ENCODE measurements around the gene FAM187B.

FAM187B gene

DNA sequence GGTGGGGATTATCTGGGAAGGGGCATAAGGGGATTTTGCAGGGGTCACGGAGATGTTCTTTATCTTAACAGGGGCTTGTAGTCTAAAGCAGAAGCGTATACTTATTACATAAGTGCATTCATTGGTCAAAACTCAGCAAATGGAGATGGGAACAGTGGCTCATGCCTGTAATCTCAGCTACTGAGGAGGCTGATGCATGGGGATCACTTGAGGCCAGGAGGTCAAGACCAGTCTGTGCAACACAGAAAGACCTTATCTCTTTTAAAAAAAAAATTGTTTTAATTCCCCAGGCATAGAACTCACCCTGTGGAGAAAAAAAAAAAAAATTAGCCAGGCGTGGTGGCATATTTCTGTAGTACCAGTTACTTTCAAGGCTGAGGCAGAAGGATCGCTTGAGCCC is 18.9 kb downstream of the FAM187B start:
- Mint-ChIP-seq H3K4me3 (no peak overlapping the region), H3K4me1 (no peaks in the 10 kb centered on the region), H3K27ac (no peak overlapping the region), H3K36me3 (ENCODE audit: low read depth) (no peaks in the 10 kb centered on the region), H3K9me3 (no peaks in the 10 kb centered on the region), H3K27me3 (ENCODE audit: low read depth, poor library complexity) (peaks cover 3% of the 10 kb centered on the region)
- no peak for DNase-seq
- TF ChIP-seq, protein P1, sequence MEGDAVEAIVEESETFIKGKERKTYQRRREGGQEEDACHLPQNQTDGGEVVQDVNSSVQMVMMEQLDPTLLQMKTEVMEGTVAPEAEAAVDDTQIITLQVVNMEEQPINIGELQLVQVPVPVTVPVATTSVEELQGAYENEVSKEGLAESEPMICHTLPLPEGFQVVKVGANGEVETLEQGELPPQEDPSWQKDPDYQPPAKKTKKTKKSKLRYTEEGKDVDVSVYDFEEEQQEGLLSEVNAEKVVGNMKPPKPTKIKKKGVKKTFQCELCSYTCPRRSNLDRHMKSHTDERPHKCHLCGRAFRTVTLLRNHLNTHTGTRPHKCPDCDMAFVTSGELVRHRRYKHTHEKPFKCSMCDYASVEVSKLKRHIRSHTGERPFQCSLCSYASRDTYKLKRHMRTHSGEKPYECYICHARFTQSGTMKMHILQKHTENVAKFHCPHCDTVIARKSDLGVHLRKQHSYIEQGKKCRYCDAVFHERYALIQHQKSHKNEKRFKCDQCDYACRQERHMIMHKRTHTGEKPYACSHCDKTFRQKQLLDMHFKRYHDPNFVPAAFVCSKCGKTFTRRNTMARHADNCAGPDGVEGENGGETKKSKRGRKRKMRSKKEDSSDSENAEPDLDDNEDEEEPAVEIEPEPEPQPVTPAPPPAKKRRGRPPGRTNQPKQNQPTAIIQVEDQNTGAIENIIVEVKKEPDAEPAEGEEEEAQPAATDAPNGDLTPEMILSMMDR (IDR thresholded peaks at IDR 0.05) = no peak

DNA sequence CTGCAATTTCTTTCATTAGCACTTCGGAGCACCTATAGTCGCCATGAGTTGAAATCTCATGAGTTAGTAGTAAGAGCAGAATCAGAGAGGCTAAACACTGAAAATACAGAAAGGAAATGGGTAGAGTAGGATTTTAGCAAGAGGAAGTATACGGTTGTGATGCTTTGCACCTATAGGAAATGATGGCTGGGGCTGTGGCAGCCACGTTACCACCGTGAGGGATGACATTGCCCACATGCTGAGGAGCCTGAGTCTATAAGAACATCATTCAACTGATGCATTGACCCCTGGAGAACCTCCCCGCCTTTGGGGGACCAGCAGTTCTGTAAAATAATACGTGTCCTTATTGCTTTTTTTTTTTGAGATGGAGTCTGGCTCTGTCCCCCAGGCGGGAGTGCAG is 20.4 kb downstream of the FAM187B start:
- Mint-ChIP-seq H3K27me3 (ENCODE audit: low read depth, poor library complexity) (peaks cover 7% of the 10 kb centered on the region), H3K9me3 (peaks cover under 1% of the 10 kb centered on the region), H3K27ac (no peak overlapping the region), H3K4me3 (no peak overlapping the region), H3K4me1 (peaks cover 3% of the 10 kb centered on the region), H3K36me3 (ENCODE audit: low read depth) (no peaks in the 10 kb centered on the region)
- DNase-seq = no peak
- TF ChIP-seq, protein P1 (IDR thresholded peaks at IDR 0.05) = no peak

DNA sequence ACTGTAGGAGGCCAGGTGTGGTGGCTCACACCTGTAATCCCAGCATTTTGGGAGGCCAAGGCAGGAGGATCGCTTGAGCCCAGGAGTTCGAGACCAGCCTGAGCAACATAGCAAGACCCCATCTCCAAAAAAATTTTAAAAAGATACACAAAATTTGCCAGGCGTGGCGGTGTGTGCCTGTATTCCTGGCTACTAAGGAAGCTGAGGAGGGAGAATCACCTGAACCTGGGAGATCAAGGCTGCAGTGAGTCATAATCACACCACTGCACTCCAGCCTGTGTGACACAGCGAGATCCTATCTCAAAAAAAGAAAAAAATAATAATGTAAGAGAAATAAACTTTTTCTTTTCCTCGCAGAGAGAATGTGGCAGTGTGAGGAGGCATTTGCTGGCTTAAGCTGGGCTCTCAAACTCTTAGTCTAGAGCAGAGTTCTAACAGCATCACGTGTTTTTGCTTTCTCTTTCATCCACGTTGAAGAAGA is 21.1 kb downstream of the FAM187B start:
- H3K9me3 Mint-ChIP-seq = peaks cover 8% of the 10 kb centered on the region
- no peaks in the 10 kb centered on the region for H3K36me3 Mint-ChIP-seq (ENCODE audit: low read depth)
- H3K27me3 Mint-ChIP-seq (ENCODE audit: low read depth, poor library complexity) = peaks cover 7% of the 10 kb centered on the region
- H3K27ac Mint-ChIP-seq = no peak overlapping the region
- H3K4me1 Mint-ChIP-seq = peaks cover 7% of the 10 kb centered on the region
- no peak for DNase-seq
- TF ChIP-seq, protein P1 (IDR thresholded peaks at IDR 0.05) = no peak
- no peak overlapping the region for H3K4me3 Mint-ChIP-seq

DNA sequence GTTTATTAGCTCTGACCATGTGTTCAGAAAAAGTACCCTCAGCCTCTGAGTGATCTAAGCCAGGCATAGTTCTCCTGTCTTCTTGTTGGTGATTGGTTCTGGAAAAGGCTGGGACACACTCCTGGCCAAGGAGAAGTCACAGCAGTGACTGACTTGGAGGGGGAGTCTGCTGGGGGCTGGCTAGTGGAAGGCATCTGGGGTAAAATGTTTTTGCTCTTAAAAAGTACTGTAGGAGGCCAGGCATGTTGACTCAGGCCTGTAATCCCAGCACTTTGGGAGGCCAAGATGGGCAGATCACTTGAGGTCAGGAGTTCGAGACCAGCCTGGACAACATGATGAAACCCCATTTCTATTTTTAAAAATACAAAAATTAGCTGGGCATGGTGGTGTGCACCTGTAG is 21.7 kb downstream of the FAM187B start:
- no peaks in the 10 kb centered on the region for H3K36me3 Mint-ChIP-seq (ENCODE audit: low read depth)
- H3K4me3 Mint-ChIP-seq = no peak overlapping the region
- TF ChIP-seq, protein P1 (IDR thresholded peaks at IDR 0.05) = no peak
- DNase-seq = no peak
- H3K9me3 Mint-ChIP-seq = peaks cover 8% of the 10 kb centered on the region
- H3K27ac Mint-ChIP-seq = no peak overlapping the region
- H3K4me1 Mint-ChIP-seq = peaks cover 9% of the 10 kb centered on the region
- peaks cover 7% of the 10 kb centered on the region for H3K27me3 Mint-ChIP-seq (ENCODE audit: low read depth, poor library complexity)

DNA sequence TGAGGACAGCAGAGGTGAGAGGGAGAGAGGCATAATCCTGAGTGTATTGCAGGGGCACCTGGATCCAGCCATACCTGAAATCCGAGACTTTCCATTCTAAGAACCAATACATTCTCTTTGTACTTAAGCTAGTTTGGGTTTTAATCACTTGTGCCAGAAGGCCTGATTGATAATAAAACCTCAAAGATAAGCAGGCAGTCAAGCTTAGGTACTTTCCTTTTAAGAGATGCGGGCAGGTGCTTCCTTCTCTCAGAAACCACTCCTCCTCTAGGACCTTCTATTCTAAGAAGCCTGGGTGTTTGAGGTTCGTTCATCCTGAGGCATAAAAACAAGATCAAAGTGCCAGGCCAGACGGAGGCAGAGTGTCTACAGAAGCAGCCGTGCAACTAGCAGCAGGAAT is 22.2 kb downstream of the FAM187B start:
- Mint-ChIP-seq H3K36me3 (ENCODE audit: low read depth) (no peaks in the 10 kb centered on the region), H3K4me1 (peaks cover 13% of the 10 kb centered on the region), H3K27ac (no peak overlapping the region), H3K9me3 (peaks cover 8% of the 10 kb centered on the region), H3K4me3 (no peak overlapping the region), H3K27me3 (ENCODE audit: low read depth, poor library complexity) (peaks cover 7% of the 10 kb centered on the region)
- TF ChIP-seq, protein P1 (IDR thresholded peaks at IDR 0.05) = no peak
- no peak for DNase-seq

DNA sequence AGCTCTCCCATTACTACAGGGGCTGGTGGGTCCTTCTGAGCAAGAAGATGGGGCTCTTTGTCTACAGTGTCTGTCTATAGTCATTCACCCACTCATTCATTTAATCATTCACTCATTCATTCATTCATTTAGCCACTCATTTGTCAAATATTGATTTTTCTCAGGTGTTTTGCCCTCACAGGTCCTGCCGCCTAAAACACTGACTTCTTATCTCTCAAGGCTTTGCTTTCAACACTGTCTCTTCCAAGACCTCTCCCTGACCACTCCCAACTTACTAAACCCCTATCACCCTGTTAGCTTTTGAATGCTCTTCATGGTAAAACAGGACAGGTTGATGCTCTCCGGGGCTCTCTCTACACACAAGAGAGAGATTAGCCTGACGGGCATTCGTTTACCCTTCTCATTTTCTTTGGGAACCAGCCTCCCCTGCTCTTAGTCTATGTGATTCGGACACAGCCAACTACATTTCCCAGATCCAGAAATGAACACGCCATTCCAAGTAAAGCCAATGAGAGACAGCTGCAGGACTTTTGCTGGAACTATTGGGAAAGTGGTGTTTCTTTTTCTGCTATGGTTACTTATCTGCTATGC is 22.7 kb downstream of the FAM187B start:
- Mint-ChIP-seq H3K27ac (no peak overlapping the region), H3K36me3 (ENCODE audit: low read depth) (no peaks in the 10 kb centered on the region), H3K27me3 (ENCODE audit: low read depth, poor library complexity) (peaks cover 7% of the 10 kb centered on the region), H3K4me3 (no peak overlapping the region), H3K4me1 (peaks cover 16% of the 10 kb centered on the region), H3K9me3 (peaks cover 8% of the 10 kb centered on the region)
- no peak for DNase-seq
- TF ChIP-seq, protein P1 (IDR thresholded peaks at IDR 0.05) = no peak

Measured in nephron progenitor cell (in vitro differentiated cells).